Osteocyte (in vitro differentiated cells): ENCODE results near the gene FAM227B. TPM values are rescaled to one million over a fixed set of nuclear protein-coding genes. Genes with fewer than 3 reads are reported as not detected.
"Not testable (repeated sequence)": the region's sequence is repeated elsewhere in the genome, so short reads cannot be mapped to it uniquely, and the experiment has no call there.

ENCODE experiments used
- DNase-seq: peaks from one replicate; pipeline ENCODE4 v3.0.0; 2021; ENCODE audit warnings: mixed read lengths; ENCODE audit not compliant: unreplicated experiment; ENCODE audit errors: extremely low spot score
- H3K27ac Mint-ChIP-seq: one replicate; pipeline ENCODE4 v1.8.0; 2021; ENCODE audit warnings: mild to moderate bottlenecking, mixed read lengths; ENCODE audit not compliant: unreplicated experiment
- H3K27me3 Mint-ChIP-seq: one replicate; pipeline ENCODE4 v1.8.0; 2021; ENCODE audit warnings: mixed read lengths; ENCODE audit not compliant: unreplicated experiment
- H3K36me3 Mint-ChIP-seq: one replicate; pipeline ENCODE4 v1.8.0; 2021; ENCODE audit warnings: mixed read lengths; ENCODE audit not compliant: unreplicated experiment
- H3K4me1 Mint-ChIP-seq: one replicate; pipeline ENCODE4 v1.8.0; 2021; ENCODE audit warnings: mixed read lengths; ENCODE audit not compliant: unreplicated experiment
- H3K4me3 Mint-ChIP-seq: one replicate; pipeline ENCODE4 v1.8.0; 2021; ENCODE audit warnings: mild to moderate bottlenecking, moderate library complexity, mixed read lengths; ENCODE audit not compliant: unreplicated experiment
- H3K9me3 Mint-ChIP-seq: one replicate; pipeline ENCODE4 v1.8.0; 2021; ENCODE audit warnings: mixed read lengths; ENCODE audit not compliant: unreplicated experiment
- CTCF ChIP-seq: fragments of 200-600 bp; sonication (generic); IDR thresholded peaks from 2 replicates; pipeline ENCODE4 v1.5.0; 2021; ENCODE audit warnings: antibody characterized with exemption, mild to moderate bottlenecking, moderate library complexity
- total RNA-seq: library from RNA; stranded (reverse); gene quantifications from 2 replicates; pipeline ENCODE4 v1.2.1, GENCODE V29; 2021

Gene FAM227B
- total RNA-seq, 1 donor from 2014 or later, result 3.0 TPM

DNA sequence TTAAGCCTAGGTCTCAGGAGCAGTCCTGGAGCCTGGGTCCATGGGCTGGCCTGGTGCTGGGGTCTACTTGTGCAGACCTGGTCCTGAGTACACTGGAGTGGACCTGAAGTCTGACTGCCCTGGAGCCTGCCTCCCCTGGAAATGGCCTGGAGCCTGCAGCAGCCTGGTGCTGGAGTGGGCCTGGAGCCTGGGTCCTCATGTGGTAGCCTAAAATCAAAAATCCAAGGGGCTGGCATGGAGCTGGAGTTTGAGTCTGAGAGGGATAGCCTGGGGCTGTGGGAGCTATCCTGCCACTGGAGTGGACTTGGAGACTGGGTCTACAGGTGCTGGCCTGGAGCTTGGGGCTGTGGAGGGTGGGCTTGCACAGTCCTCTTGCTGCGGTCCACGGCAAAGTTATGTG, 15.0 kb downstream of the FAM227B start:
- DNase-seq, result no peak
- H3K27me3 Mint-ChIP-seq, result no peaks in the 10 kb centered on the region
- H3K9me3 Mint-ChIP-seq, result peaks cover 30% of the 10 kb centered on the region
- no peak overlapping the region for H3K4me3 Mint-ChIP-seq
- H3K27ac Mint-ChIP-seq, result no peak overlapping the region
- no peak for TF ChIP-seq CTCF
- H3K36me3 Mint-ChIP-seq, result peaks cover 9% of the 10 kb centered on the region
- H3K4me1 Mint-ChIP-seq, result peaks cover 2% of the 10 kb centered on the region

DNA sequence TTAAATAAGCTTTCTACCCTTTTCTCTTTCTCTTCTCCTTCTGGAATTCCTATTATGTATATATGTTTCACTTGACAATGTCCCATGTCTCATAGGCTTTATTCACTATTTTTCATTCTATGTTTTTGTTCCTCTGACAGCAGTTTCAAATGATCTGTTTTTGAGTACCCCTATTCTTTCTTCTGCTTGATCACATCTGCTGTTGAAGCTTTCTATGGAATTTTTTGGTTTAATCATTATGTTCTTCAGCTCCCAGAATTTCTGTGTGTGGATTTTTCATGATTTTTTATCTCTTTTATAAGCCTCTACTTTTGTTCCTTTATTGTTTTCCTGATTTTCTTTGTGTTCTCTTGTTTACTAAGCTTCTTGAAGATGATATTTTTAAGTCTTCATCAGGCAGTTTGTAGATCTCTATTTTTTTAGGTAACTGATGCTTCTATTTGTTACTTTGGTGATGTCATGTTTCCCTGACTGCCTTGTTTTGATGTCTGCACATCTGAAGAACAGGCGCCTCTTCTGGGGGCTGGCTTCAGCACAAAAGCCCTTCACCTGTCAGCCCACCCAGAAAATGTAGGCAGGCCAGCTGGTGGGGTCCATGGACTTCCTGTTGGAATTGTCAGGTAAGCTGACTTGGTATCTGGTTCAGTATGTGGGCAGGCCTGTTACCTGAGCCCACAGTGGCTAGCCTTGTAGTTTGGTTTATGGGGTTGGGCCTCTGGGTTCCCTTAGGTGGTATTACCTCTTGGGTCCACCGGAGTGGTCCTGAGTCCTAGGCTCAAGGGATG, 15.8 kb downstream of the FAM227B start:
- peaks cover 2% of the 10 kb centered on the region for H3K4me1 Mint-ChIP-seq
- no peak for TF ChIP-seq CTCF

GRCh38 chr15:49592829-49593316, 27.7 kb downstream of the FAM227B start:
- not testable (repeated sequence) for H3K27me3 Mint-ChIP-seq, H3K4me3 Mint-ChIP-seq, H3K36me3 Mint-ChIP-seq, H3K27ac Mint-ChIP-seq, DNase-seq, H3K4me1 Mint-ChIP-seq
- H3K9me3 Mint-ChIP-seq, result peaks cover 27% of the 10 kb centered on the region

More for the DNA sequence above, 15.8 kb downstream of the FAM227B start:
- peaks cover 9% of the 10 kb centered on the region for H3K36me3 Mint-ChIP-seq
- H3K27ac Mint-ChIP-seq, result no peak overlapping the region
- DNase-seq, result no peak
- H3K4me3 Mint-ChIP-seq, result no peak overlapping the region
- no peaks in the 10 kb centered on the region for H3K27me3 Mint-ChIP-seq
- H3K9me3 Mint-ChIP-seq, result peaks cover 34% of the 10 kb centered on the region

GRCh38 chr15:49589030-49589429, 31.6 kb downstream of the FAM227B start:
- H3K36me3 Mint-ChIP-seq, result no peaks in the 10 kb centered on the region
- no peak overlapping the region for H3K27ac Mint-ChIP-seq
- no peak for DNase-seq
- no peaks in the 10 kb centered on the region for H3K27me3 Mint-ChIP-seq
- peaks cover 2% of the 10 kb centered on the region for H3K4me1 Mint-ChIP-seq
- H3K9me3 Mint-ChIP-seq, result peaks cover 11% of the 10 kb centered on the region
- no peak for TF ChIP-seq CTCF
- no peak overlapping the region for H3K4me3 Mint-ChIP-seq

GRCh38 chr15:49573421-49573820, 47.2 kb downstream of the FAM227B start:
- Mint-ChIP-seq H3K9me3 (peaks cover 16% of the 10 kb centered on the region), H3K27ac (no peak overlapping the region), H3K36me3 (peaks cover 3% of the 10 kb centered on the region), H3K27me3 (no peaks in the 10 kb centered on the region), H3K4me1 (no peaks in the 10 kb centered on the region), H3K4me3 (no peak overlapping the region)
- DNase-seq, result no peak
- TF ChIP-seq CTCF, result no peak
